Stimulated activated CD4-positive, alpha-beta T cell treated with anti-CD3 and anti-CD28 coated beads, Interleukin-2, amount 100 ng/mL, for 24 hours (primary cell): ENCODE data around the gene OSTF1.

Experiments
- DNase-seq, 2 donors: peaks; one replicate each; pipeline ENCODE4 v3.0.0-alpha.2; 2020

The OSTF1 gene

GRCh38 chr9:75128535-75128934 lies 40.2 kb downstream of the OSTF1 start:
- DNase-seq = no peak

- DNase-seq = no peak
Observed at GRCh38 chr9:75130172-75130571, 41.9 kb downstream of the OSTF1 start.

GRCh38 chr9:75130621-75131230 lies 42.4 kb downstream of the OSTF1 start:
- DNase-seq = no peak

GRCh38 chr9:75131700-75132099 lies 43.4 kb downstream of the OSTF1 start:
- no peak for DNase-seq

- DNase-seq = no peak
Observed at GRCh38 chr9:75132244-75132643, 43.9 kb downstream of the OSTF1 start.

GRCh38 chr9:75133396-75133795 lies 45.1 kb downstream of the OSTF1 start:
- no peak for DNase-seq

- no peak for DNase-seq
Observed at GRCh38 chr9:75134495-75134894, 46.2 kb downstream of the OSTF1 start.

GRCh38 chr9:75138260-75139040 lies 50.1 kb downstream of the OSTF1 start:
- no peak for DNase-seq

- DNase-seq = no peak
Observed at GRCh38 chr9:75139201-75139600, 50.9 kb downstream of the OSTF1 start.

GRCh38 chr9:75140261-75140660 lies 51.9 kb downstream of the OSTF1 start:
- DNase-seq = no peak

GRCh38 chr9:75142202-75142601 lies 53.9 kb downstream of the OSTF1 start:
- no peak for DNase-seq

GRCh38 chr9:75146229-75146628 lies 57.9 kb downstream of the OSTF1 start:
- no peak for DNase-seq

- DNase-seq = no peak
Observed at GRCh38 chr9:75147638-75148037, 59.3 kb downstream of the OSTF1 start.

- no peak for DNase-seq
Observed at GRCh38 chr9:75148561-75148960, 60.2 kb downstream of the OSTF1 start.

GRCh38 chr9:75149841-75150241 lies 61.5 kb downstream of the OSTF1 start:
- DNase-seq = no peak

GRCh38 chr9:75150512-75150911 lies 62.2 kb downstream of the OSTF1 start:
- no peak for DNase-seq

- DNase-seq = peak; percentile 51 to 53
Observed at GRCh38 chr9:75152416-75152815, 64.1 kb downstream of the OSTF1 start.

GRCh38 chr9:75156858-75157257 lies 68.5 kb downstream of the OSTF1 start:
- DNase-seq = no peak

- no peak for DNase-seq
Observed at GRCh38 chr9:75161116-75161857, 73.0 kb downstream of the OSTF1 start.

GRCh38 chr9:75163764-75164163 lies 75.5 kb downstream of the OSTF1 start:
- DNase-seq = no peak

- DNase-seq = no peak
Observed at GRCh38 chr9:75164573-75164972, 76.3 kb downstream of the OSTF1 start.

- no peak for DNase-seq
Observed at GRCh38 chr9:75167281-75167680, 79.0 kb downstream of the OSTF1 start.

GRCh38 chr9:75168270-75169178 lies 80.2 kb downstream of the OSTF1 start:
- DNase-seq = no peak
